Hematopoietic multipotent progenitor cell treated with erythropoietin and hydrocortisone succinate and interleukin-3 and kit ligand, for 8 days (in vitro differentiated cells): ENCODE measurements around the gene CHI3L2.

Experiments used
- DNase-seq: peaks from one replicate; pipeline ENCODE4 v3.0.0-alpha.2; 2015

The CHI3L2 gene

DNA sequence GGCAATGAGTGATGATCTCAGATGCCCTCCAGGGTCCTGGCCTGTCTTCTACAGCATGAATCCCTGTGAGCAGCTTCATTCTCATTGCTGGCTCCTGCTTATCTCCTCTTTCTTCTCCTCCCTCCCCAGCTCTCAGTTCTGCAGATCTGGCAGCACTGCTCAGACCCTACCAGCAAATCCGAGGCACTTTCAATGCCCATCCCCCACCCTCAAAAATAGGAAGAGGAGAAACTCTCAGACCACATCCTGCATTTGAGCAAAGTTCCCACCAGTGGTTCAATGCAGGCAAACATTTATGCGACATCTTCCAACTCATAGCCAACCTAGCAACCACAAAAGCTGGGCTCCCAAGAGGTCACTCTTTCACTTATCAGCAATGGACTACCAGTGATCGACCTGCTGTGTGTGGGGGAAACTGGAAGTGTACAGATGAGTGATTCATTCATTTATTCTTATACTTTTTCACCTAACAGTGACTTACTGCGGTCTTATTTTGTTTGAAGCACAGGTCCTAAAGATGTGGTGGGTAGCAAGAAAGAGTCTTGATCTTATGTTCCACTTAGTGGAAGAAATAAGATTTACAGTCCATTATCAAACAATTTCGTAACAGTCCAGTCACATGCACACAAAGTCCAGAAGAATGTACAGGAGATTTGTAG lies 5.8 kb upstream of the CHI3L2 start:
- DNase-seq, result peak; percentile 80

DNA sequence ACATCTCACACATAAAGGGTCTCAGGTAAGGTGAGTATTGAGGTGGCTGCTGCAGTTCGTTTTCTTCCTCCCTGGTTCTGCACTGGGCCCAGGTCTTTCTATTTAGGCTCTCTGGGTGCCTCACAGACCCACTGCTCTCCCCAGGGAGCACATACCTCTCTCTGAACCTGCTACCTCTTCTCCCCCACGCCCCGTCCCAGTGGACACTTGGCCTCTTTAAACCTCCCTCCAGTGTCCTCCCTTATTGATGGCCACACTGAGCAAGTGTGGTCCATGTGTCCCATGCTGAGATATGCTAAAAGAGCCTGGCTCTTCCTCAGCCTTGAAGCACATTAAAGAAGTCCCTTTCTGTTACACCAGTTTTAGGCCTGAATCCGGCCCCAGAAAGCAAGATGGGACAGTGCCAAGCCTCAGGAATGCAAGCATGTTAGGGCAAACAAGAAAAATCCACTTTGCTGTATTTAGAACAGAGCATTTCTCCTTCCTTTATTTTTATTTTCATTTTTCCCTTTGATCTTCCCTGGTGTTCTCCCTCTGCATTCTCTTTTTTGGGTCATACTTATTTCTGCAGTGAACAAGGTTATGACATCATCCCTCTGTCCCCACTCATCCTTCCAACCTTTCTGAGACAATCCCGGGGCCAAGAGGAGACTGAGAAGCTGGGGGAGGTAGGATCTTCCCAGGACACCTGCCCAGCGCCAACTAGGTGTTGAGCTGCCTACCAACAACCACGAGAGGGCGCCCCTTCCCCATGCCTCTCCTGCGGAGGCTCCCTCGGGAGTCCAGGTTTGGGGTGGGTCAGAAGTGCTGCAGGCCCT lies 5.0 kb upstream of the CHI3L2 start:
- DNase-seq, result peak; percentile 81

DNA sequence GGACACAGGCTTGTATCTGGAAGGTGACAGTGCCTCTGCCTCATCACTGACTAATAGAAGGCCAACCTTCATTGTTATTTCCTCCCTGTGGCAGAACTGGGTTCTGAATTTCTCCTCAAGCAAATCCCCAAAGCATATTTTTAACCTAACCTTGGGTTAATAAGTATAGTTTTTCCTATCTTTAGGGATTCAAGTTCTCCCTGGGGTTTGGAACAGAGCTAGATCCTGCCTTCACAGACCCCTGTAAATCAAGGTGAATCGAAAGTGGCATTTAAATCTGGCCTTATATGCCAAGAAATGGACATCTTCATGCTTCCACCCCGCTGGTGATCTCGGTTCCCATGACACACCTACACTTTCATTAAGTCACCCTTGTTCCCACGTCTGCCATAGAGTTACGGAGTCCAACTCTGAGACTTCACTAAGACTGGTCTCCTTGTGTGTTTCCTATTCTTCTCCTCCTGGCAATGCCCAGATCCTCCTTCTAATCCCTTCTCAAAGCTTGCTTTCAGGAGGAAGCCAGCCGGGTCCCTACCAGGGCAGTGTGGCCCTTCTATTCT lies 4.3 kb upstream of the CHI3L2 start:
- no peak for DNase-seq

DNA sequence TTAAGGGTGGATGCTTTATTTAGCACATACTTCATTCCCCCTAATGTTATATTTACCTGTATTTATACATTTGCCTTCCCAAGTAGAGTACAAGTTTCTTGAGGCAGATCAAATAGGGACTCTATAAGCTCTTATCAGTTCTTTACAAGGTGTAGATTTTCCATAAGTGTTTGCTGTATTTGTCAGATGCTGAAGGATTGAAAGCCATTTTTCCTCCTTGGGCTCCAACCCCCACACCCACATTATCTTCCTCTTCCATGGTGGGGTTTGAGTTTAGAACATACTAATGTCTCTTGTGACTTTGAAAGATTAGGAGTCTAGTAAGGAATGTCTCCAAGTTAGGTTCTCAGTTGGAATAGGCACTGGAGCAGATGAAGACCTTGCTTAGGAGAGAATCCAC lies 2.4 kb upstream of the CHI3L2 start:
- DNase-seq, result peak; percentile 40

GRCh38 chr1:111225717-111226400 lies 1.7 kb upstream of the CHI3L2 start:
- peak; percentile 13 for DNase-seq

DNA sequence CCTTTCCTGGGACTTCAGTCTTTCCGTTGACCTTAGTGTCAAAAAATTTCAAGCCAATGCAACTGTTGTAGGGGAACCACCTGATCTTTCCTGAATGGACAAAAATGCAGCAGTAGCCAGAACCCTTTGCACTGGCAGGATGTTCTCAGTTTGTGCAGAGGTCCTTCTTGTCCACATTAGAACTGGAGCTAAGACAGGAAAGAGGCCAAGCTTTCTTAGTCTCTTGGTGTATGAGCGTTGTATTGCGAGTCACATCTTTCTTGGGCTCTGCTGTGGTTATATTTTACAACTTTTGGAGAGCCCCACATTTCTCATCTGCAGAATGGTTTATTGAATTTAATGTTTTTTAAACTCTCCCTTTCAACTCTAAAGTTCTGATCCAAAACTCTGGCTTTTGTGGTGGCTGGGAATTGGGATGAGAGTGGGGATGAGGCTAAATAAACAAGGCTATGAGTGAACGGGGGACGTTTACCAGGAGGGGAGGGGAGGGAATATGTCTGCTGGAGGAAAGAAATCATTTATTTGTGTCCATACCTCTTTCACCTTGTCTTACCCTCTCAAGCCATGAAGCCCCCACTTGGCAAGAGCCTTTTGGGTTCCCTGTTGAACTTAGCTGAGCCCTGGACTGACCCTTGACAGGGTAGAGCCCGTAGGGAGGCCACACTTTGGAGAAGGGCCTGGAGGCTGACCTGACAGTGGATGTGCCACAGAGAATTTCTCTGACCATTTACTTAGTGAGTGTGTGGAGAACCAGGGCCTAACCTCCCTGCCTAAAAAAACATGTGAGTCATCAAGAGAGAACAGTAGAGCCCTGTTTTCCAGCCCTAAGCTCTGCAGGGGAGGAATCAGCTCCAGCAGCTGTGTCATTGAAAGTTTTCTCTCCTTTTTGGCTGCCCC lies 586 bp downstream of the CHI3L2 start:
- no peak for DNase-seq

DNA sequence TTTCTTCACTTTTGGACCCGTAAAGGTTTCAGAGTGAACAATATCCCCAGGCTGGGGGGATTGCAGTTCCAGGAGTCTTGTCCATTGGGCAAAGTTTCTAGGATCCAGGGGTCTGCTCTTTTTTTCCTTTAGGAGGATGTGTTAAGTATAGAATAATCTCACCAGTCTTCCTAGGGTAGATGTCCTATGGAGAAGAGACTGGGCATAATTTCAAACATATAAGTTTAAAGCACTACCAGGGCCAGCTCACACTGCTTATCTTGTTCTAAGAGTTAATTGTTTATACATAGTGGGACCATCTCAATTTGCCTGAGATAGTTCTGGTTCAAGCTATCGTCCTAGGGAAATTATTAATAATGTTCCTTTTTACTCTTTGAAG lies 1.2 kb downstream of the CHI3L2 start:
- DNase-seq, result no peak

DNA sequence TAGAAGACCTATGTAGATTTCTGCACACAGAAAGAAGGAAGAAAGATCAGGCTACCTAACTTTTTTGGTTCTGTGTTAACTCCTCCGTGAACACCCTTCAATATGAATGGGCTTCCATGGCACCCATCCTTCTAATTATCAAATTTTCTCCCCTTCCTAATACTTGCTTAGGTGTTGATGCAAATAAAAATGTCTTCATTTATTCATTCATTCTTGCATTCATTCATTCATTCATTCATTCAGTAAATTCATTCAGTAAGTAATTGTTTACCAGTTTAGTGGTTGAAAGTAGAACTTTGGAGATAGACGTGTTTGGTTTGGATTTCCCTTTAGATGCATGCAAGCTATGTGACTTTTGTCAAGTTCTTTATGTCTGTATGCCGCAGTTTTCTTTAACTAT lies 4.6 kb downstream of the CHI3L2 start:
- no peak for DNase-seq

GRCh38 chr1:111234258-111234657 lies 6.7 kb downstream of the CHI3L2 start:
- no peak for DNase-seq

DNA sequence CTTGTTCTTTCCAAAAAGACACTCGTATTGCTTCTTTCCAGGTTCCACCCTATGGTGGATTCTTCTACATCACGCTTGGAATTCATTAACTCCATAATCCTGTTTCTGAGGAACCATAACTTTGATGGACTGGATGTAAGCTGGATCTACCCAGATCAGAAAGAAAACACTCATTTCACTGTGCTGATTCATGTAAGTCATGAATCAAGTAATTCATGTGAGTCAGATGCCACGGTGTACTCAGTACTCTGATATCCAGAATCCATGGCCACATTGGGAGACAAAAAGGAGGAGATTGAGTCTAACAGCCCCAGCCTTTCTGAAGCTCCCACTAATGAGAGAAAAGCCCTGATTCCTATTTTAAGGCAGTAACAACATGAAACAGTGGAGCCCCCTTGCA lies 7.4 kb downstream of the CHI3L2 start:
- DNase-seq, result no peak

DNA sequence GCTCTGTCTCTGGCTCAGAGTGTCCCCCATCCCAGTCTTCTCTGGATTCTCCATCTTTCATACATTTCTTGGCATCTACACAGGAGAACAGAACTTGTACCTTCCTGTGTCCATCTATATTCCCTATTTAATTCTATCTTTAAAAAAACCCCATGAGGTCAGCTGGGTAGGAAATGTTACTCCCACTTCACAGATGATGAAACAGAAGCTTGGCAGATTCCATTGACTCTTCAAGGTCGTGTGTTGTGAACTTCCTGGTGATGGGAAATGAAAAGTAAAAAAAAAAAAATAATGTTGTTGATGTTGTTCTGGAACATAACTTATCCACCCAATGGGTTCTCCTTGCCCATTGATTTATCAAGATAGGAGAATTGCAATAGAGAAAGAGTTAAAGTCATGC lies 8.9 kb downstream of the CHI3L2 start:
- no peak for DNase-seq

GRCh38 chr1:111236806-111237205 lies 9.3 kb downstream of the CHI3L2 start:
- no peak for DNase-seq

GRCh38 chr1:111238056-111238795 lies 10.7 kb downstream of the CHI3L2 start:
- no peak for DNase-seq

DNA sequence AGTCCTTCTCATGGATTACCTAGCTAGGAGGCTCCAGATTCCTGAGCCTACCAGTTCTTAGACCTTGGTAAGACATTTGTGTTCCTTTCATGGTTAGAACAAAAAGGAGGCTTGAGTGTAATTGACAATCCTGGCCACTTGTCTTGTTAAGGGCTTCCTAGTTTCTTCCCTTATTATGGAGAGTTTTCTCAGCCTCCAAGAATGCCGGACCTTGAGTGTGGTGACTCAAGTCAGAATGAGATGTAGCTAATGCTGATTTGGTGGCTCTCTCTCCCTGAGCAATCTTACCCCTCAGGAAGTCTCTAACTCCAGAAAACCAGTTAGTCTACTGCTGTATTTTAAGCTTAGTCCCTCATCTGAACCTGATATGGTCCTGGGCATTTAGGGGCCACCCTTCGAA lies 14.3 kb downstream of the CHI3L2 start:
- no peak for DNase-seq

DNA sequence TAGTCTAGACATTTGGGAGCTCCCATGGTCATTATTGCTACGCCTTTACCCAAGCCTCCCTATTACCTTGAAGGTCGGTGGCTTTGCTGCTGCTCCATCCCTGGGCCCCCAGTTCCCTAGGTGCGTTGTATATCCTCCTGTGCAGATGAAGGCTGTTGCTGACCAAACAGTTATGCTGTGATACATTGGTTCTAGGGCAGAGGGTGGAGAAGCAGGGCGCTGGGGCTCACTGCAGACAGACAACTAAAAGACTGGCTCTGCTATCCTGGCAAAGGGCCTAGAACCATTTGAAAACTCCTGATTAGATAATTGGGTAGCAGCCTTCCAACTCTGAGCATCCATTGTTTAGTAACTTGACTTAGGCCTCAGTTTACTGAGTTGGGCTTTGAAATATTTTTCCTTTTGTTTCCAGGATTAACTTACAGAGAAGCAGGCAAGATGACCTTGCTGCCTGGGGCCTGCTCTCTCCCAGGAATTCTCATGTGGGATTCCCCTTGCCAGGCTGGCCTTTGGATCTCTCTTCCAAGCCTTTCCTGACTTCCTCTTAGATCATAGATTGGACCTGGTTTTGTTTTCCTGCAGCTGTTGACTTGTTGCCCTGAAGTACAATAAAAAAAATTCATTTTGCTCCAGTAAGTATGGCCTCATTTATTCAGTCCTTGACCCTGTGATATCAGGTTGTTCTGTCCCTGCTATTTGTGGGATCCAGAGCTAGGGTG lies 15.5 kb downstream of the CHI3L2 start:
- no peak for DNase-seq

- DNase-seq, result no peak
Observed at GRCh38 chr1:111247125-111247838, 19.8 kb downstream of the CHI3L2 start.

GRCh38 chr1:111249960-111250359 lies 22.4 kb downstream of the CHI3L2 start:
- DNase-seq, result no peak

- DNase-seq, result no peak
Observed at GRCh38 chr1:111251570-111251969, 24.1 kb downstream of the CHI3L2 start.

DNA sequence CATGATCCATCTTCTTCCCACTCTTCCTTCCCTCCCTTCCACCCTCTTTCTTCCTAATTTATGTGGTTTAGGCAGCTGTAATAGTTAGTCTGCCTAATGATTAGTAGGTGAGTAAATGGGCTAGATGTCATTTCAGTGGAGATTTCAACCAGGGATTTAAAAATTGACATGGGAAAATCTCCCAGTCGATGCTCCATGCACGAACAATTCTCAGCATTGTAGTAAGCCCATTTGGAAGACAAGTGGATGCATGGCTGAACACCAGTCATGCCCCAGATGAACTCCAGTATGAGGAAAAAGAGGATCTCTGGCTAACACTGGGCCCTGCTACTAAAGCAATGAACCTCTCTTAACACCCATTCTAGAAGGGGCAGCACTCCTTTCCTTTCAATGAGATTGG lies 25.3 kb downstream of the CHI3L2 start:
- DNase-seq, result no peak

DNA sequence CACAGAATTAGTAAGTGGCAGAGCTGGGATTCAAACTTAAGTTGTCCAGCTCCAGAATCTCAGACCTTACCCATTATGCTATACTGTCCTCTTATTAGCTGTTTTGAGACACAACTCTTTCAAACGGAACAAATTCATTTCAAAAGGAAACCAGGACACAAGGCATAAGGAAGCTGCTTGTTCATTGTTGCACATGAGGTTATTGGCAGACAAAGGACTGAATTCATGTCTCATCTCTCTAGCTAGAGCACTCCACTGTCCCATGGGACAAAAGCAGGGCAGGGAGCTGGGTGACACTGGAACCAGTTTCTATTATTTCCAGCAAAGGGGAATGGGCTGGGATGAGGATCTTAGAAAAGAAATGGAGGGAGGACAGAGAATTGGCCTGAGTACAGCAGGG lies 26.4 kb downstream of the CHI3L2 start:
- DNase-seq, result no peak
